Mesendoderm (in vitro differentiated cells): ENCODE measurements around the gene SDK1.

ENCODE experiments used
- DNase-seq: peaks from one replicate; pipeline ENCODE4 v3.0.0; 2013
- H2AK5ac ChIP-seq: 2 replicates; pipeline ENCODE4 v1.6.1; 2013; ENCODE audit warnings: low read length, inconsistent platforms
- H2BK120ac ChIP-seq: 2 replicates; pipeline ENCODE4 v1.6.1; 2013; ENCODE audit warnings: low read depth, mild to moderate bottlenecking, low read length, moderate library complexity, mixed read lengths
- H2BK15ac ChIP-seq: replicated peaks from 2 replicates; pipeline ENCODE4 v1.6.1; 2013; ENCODE audit warnings: low read depth, mild to moderate bottlenecking, moderate library complexity
- H2BK5ac ChIP-seq: 2 replicates; pipeline ENCODE4 v1.6.1; 2013; ENCODE audit warnings: low read length, inconsistent platforms
- H3K18ac ChIP-seq: 2 replicates; pipeline ENCODE4 v1.6.1; 2013; ENCODE audit warnings: mild to moderate bottlenecking, low read length, mixed read lengths
- H3K23ac ChIP-seq: one replicate; pipeline ENCODE4 v1.6.1; 2013; ENCODE audit warnings: low read length
- H3K27ac ChIP-seq: 2 replicates; pipeline ENCODE4 v1.5.1; 2013; ENCODE audit warnings: low read depth, mild to moderate bottlenecking, inconsistent platforms, low read length, moderate library complexity
- H3K27me3 ChIP-seq: 2 replicates; pipeline ENCODE4 v1.6.1; 2013; ENCODE audit warnings: low read length, control low read depth, mild to moderate bottlenecking, inconsistent platforms; ENCODE audit not compliant: insufficient read depth, poor library complexity
- H3K36me3 ChIP-seq: 2 replicates; pipeline ENCODE4 v1.6.1; 2013; ENCODE audit warnings: low read length, inconsistent platforms; ENCODE audit not compliant: control insufficient read depth, insufficient read depth
- H3K4ac ChIP-seq: one replicate; pipeline ENCODE4 v1.6.1; 2013; ENCODE audit warnings: low read depth, mild to moderate bottlenecking, low read length, moderate library complexity
- H3K4me1 ChIP-seq: 2 replicates; pipeline ENCODE4 v1.6.1; 2013; ENCODE audit warnings: low read depth, low read length, inconsistent platforms; ENCODE audit not compliant: control insufficient read depth
- H3K4me2 ChIP-seq: 2 replicates; pipeline ENCODE4 v1.6.1; 2013; ENCODE audit warnings: low read length
- H3K4me3 ChIP-seq: 2 replicates; pipeline ENCODE4 v1.5.1; 2013; ENCODE audit warnings: mild to moderate bottlenecking, low read length
- H3K56ac ChIP-seq: one replicate; pipeline ENCODE4 v1.6.1; 2013; ENCODE audit warnings: low read length
- H3K79me1 ChIP-seq: 2 replicates; pipeline ENCODE4 v1.6.1; 2013; ENCODE audit warnings: low read length, inconsistent platforms
- H3K79me2 ChIP-seq: 2 replicates; pipeline ENCODE4 v1.6.1; 2013; ENCODE audit warnings: mild to moderate bottlenecking, low read length; ENCODE audit not compliant: control insufficient read depth, insufficient read depth
- H3K9ac ChIP-seq: 2 replicates; pipeline ENCODE4 v1.6.1; 2013; ENCODE audit warnings: low read length, inconsistent platforms
- H4K5ac ChIP-seq: one replicate; pipeline ENCODE4 v1.6.1; 2013; ENCODE audit warnings: low read length
- H4K8ac ChIP-seq: one replicate; pipeline ENCODE4 v1.6.1; 2013; ENCODE audit warnings: low read depth, mild to moderate bottlenecking, control low read depth, low read length, moderate library complexity
- WGBS: extraction: QIAGEN DNeasy Blood & Tissue Kit; methylation state at CpG from one replicate; pipeline ENCODE4 v1.1.7; 2013; ENCODE audit warnings: low lambda C conversion rate, missing lambda C conversion rate; ENCODE audit not compliant: insufficient coverage; ENCODE audit errors: extremely low coverage; 5-methylcytosine and 5-hydroxymethylcytosine counted together

The SDK1 gene

DNA sequence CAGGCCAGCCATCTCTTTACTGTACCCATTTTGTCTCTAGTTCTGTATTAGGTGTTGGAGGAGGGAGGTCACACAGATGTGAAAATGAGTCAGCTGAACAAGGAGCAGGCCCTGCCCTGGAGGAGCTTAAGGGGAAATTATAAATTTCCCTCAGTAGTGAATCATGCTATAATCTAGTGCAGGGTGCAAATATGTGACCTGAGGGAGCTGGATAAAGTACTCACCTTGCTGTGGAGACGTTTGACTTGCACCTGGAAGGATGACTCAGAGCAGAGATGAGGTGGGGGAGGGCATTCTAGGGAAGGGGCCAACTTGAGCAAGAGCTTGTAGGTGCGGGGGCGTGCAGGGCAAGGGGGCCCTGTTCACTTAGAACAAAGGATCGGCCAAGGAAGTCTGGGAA, 610.6 kb downstream of the SDK1 start:
- H3K4ac ChIP-seq = no peak overlapping the region
- H3K4me3 ChIP-seq = no peak overlapping the region
- no peaks in the 10 kb centered on the region for H3K4me1 ChIP-seq
- no peaks in the 10 kb centered on the region for H3K79me1 ChIP-seq
- no peaks in the 10 kb centered on the region for H3K27me3 ChIP-seq
- H2BK15ac ChIP-seq = no peak overlapping the region
- H3K18ac ChIP-seq = no peak overlapping the region
- H3K56ac ChIP-seq = no peak overlapping the region
- H2BK120ac ChIP-seq = no peak overlapping the region
- no peak for DNase-seq
- H4K5ac ChIP-seq = no peak overlapping the region
- no peak overlapping the region for H3K23ac ChIP-seq
- H2AK5ac ChIP-seq = no peak overlapping the region
- no peak overlapping the region for H3K9ac ChIP-seq
- H3K4me2 ChIP-seq = no peak overlapping the region
- no peaks in the 10 kb centered on the region for H3K79me2 ChIP-seq
- H3K27ac ChIP-seq = no peak overlapping the region
- no peak overlapping the region for H2BK5ac ChIP-seq
- H3K36me3 ChIP-seq = no peaks in the 10 kb centered on the region
- no CpG with 5 or more reads among the region's 4 CpGs for WGBS
- no peak overlapping the region for H4K8ac ChIP-seq

GRCh38 chr7:3912291-3912690, 611.2 kb downstream of the SDK1 start:
- Histone ChIP-seq H4K8ac (no peak overlapping the region), H2AK5ac (no peak overlapping the region), H3K23ac (no peak overlapping the region), H3K27me3 (no peaks in the 10 kb centered on the region), H3K9ac (no peak overlapping the region), H3K27ac (no peak overlapping the region), H2BK15ac (no peak overlapping the region), H3K4ac (no peak overlapping the region), H3K4me1 (no peaks in the 10 kb centered on the region), H3K18ac (no peak overlapping the region), H3K79me2 (no peaks in the 10 kb centered on the region), H2BK5ac (no peak overlapping the region), H3K79me1 (no peaks in the 10 kb centered on the region), H3K36me3 (no peaks in the 10 kb centered on the region), H3K4me2 (no peak overlapping the region), H4K5ac (no peak overlapping the region), H2BK120ac (no peak overlapping the region), H3K56ac (no peak overlapping the region), H3K4me3 (no peak overlapping the region)
- no CpG with 5 or more reads among the region's 7 CpGs for WGBS
- no peak for DNase-seq

- H3K79me1 ChIP-seq = no peaks in the 10 kb centered on the region
- no peak overlapping the region for H3K9ac ChIP-seq
- no peak overlapping the region for H3K4me2 ChIP-seq
- H2BK5ac ChIP-seq = no peak overlapping the region
- no peak overlapping the region for H2BK15ac ChIP-seq
- no peak for DNase-seq
- no peaks in the 10 kb centered on the region for H3K36me3 ChIP-seq
- no peak overlapping the region for H4K5ac ChIP-seq
- H3K27ac ChIP-seq = no peak overlapping the region
- H3K18ac ChIP-seq = no peak overlapping the region
- H2BK120ac ChIP-seq = no peak overlapping the region
- H3K27me3 ChIP-seq = no peaks in the 10 kb centered on the region
- no peak overlapping the region for H2AK5ac ChIP-seq
- H3K79me2 ChIP-seq = no peaks in the 10 kb centered on the region
- H4K8ac ChIP-seq = no peak overlapping the region
- no peak overlapping the region for H3K23ac ChIP-seq
- WGBS = no CpG with 5 or more reads among the region's 8 CpGs
- no peak overlapping the region for H3K4ac ChIP-seq
- H3K4me3 ChIP-seq = no peak overlapping the region
- H3K56ac ChIP-seq = no peak overlapping the region
- no peaks in the 10 kb centered on the region for H3K4me1 ChIP-seq
Observed at GRCh38 chr7:3914051-3914775, 613.2 kb downstream of the SDK1 start.

- no peak overlapping the region for H3K4ac ChIP-seq
- no peak overlapping the region for H2AK5ac ChIP-seq
- no peak overlapping the region for H3K18ac ChIP-seq
- no peaks in the 10 kb centered on the region for H3K79me2 ChIP-seq
- no peak overlapping the region for H3K9ac ChIP-seq
- H4K5ac ChIP-seq = no peak overlapping the region
- H3K56ac ChIP-seq = no peak overlapping the region
- no peak overlapping the region for H2BK5ac ChIP-seq
- H2BK120ac ChIP-seq = no peak overlapping the region
- no peak for DNase-seq
- H3K79me1 ChIP-seq = no peaks in the 10 kb centered on the region
- no peak overlapping the region for H3K4me2 ChIP-seq
- WGBS = no CpG with 5 or more reads among the region's 9 CpGs
- no peak overlapping the region for H3K4me3 ChIP-seq
- no peaks in the 10 kb centered on the region for H3K4me1 ChIP-seq
- no peaks in the 10 kb centered on the region for H3K36me3 ChIP-seq
- H2BK15ac ChIP-seq = no peak overlapping the region
- no peaks in the 10 kb centered on the region for H3K27me3 ChIP-seq
- no peak overlapping the region for H3K27ac ChIP-seq
- no peak overlapping the region for H3K23ac ChIP-seq
- no peak overlapping the region for H4K8ac ChIP-seq
Observed at GRCh38 chr7:3915337-3915878, 614.4 kb downstream of the SDK1 start.

GRCh38 chr7:3916146-3916545, 615.1 kb downstream of the SDK1 start:
- no peak overlapping the region for H4K5ac ChIP-seq

DNA sequence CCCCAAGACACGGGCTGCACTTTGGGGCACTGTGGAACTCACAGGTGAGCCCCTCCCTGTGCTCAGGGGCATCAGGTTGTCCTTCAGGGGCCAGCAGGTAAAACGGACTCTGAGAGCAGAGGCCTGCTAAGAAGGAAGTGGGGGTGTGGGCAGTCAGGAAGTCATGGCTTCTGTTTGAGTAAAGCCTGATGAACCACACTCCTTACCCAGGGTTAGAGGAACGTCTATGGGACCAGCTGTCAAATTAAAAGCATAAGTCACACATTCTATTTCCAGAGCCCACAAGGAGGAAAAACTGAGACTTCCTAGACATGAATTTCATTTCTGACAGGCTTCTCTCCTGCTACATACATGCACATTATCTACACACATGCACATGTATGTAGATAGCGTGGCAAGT, 616.4 kb downstream of the SDK1 start:
- Histone ChIP-seq H3K27ac (no peak overlapping the region), H3K36me3 (no peaks in the 10 kb centered on the region), H3K27me3 (no peaks in the 10 kb centered on the region), H3K79me1 (no peaks in the 10 kb centered on the region), H2AK5ac (no peak overlapping the region), H4K5ac (no peak overlapping the region), H3K4me3 (no peak overlapping the region), H2BK5ac (no peak overlapping the region), H3K18ac (no peak overlapping the region), H3K4ac (no peak overlapping the region), H3K23ac (no peak overlapping the region), H2BK15ac (no peak overlapping the region), H3K56ac (no peak overlapping the region), H3K4me2 (no peak overlapping the region), H4K8ac (no peak overlapping the region), H3K4me1 (no peaks in the 10 kb centered on the region), H3K79me2 (no peaks in the 10 kb centered on the region), H2BK120ac (no peak overlapping the region), H3K9ac (no peak overlapping the region)
- WGBS = no CpG with 5 or more reads among the region's 4 CpGs
- no peak for DNase-seq

More at GRCh38 chr7:3916146-3916545, 615.1 kb downstream of the SDK1 start:
- no peak overlapping the region for H3K56ac ChIP-seq
- H3K4me2 ChIP-seq = no peak overlapping the region
- no peak overlapping the region for H2AK5ac ChIP-seq
- no peak overlapping the region for H3K27ac ChIP-seq
- H2BK15ac ChIP-seq = no peak overlapping the region
- H3K18ac ChIP-seq = no peak overlapping the region
- no peak for DNase-seq
- H3K9ac ChIP-seq = no peak overlapping the region
- no peak overlapping the region for H2BK120ac ChIP-seq
- H3K36me3 ChIP-seq = no peaks in the 10 kb centered on the region
- no peaks in the 10 kb centered on the region for H3K79me2 ChIP-seq
- no peaks in the 10 kb centered on the region for H3K4me1 ChIP-seq
- H3K4me3 ChIP-seq = no peak overlapping the region
- no CpG with 5 or more reads among the region's 1 CpG for WGBS
- H3K23ac ChIP-seq = no peak overlapping the region
- H3K27me3 ChIP-seq = no peaks in the 10 kb centered on the region
- no peak overlapping the region for H2BK5ac ChIP-seq
- H3K4ac ChIP-seq = no peak overlapping the region
- H4K8ac ChIP-seq = no peak overlapping the region
- H3K79me1 ChIP-seq = no peaks in the 10 kb centered on the region
